ENCODE measurements around the gene CELF4. TPM values are rescaled to one million over a fixed set of nuclear protein-coding genes. Genes with fewer than 3 reads are reported as not detected.

CELF4 gene
- 1 to 10 TPM; 3.3 to 4.7 TPM for total RNA-seq

GRCh38 chr18:37565101-37565976 is at the start of gene CELF4:
CELF4 (minus strand) TSS chr18:37565798.
- intact Hi-C loops (cut with DNase I), result no loop called here
- peaks cover 26% of the 10 kb centered on the region for H3K4me1 ChIP-seq
- TF ChIP-seq POLR2A (IDR thresholded peaks at IDR 0.05) (no peak), CTCF (IDR thresholded peaks at IDR 0.05) (no peak)
- ATAC-seq, result peak; percentile 21
- WGBS, 2 donors, result 2 to 3% methylated on average over 54 to 61 of the region's 62 CpGs
- peak in 2 of 4 donors; percentile 15 to 20 for DNase-seq
- H3K27ac ChIP-seq, result no peak within 1 kb of the TSS
- no peaks in the 10 kb centered on the region for H3K9me3 ChIP-seq
- H3K27me3 ChIP-seq, result peaks cover 0 to 27% of the 10 kb centered on the region in 2 donors
- H3K36me3 ChIP-seq (replicated peaks in 1 of 2; ENCODE audit: insufficient read depth in 1 of 2, low read depth in 2 of 2), result no peaks in the 10 kb centered on the region
- H3K4me3 ChIP-seq, result peak within 1 kb of the TSS in 1 of 2 donors; percentile 65

DNA sequence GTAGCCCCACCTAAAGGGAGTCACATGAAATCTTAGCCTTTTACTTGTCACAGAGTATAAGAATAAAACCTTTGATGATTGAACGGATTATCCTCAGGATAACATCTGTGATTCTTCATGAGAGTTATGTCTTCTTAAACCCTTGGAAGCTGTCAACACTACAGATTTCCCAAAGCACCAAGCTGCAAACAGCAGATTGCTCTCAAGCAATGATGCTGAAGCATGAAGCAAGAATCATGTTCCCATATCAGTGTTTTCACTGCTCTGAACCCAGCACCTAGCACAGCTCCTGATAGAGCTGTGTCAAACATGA is 47.6 kb upstream of the CELF4 start:
- no peak for ATAC-seq
- Histone ChIP-seq H3K9me3 (no peaks in the 10 kb centered on the region), H3K36me3 (replicated peaks in 1 of 2; ENCODE audit: insufficient read depth in 1 of 2, low read depth in 2 of 2) (no peaks in the 10 kb centered on the region), H3K27me3 (no peaks in the 10 kb centered on the region), H3K4me3 (no peak overlapping the region), H3K4me1 (no peaks in the 10 kb centered on the region), H3K27ac (no peak overlapping the region)
- DNase-seq, result no peak
- intact Hi-C loops (cut with DNase I), result no loop called here
- TF ChIP-seq POLR2A (IDR thresholded peaks at IDR 0.05) (no peak), CTCF (IDR thresholded peaks at IDR 0.05) (no peak)
- WGBS, 2 donors, result 29 to 50% methylated on average over 1 of the region's 1 CpG

DNA sequence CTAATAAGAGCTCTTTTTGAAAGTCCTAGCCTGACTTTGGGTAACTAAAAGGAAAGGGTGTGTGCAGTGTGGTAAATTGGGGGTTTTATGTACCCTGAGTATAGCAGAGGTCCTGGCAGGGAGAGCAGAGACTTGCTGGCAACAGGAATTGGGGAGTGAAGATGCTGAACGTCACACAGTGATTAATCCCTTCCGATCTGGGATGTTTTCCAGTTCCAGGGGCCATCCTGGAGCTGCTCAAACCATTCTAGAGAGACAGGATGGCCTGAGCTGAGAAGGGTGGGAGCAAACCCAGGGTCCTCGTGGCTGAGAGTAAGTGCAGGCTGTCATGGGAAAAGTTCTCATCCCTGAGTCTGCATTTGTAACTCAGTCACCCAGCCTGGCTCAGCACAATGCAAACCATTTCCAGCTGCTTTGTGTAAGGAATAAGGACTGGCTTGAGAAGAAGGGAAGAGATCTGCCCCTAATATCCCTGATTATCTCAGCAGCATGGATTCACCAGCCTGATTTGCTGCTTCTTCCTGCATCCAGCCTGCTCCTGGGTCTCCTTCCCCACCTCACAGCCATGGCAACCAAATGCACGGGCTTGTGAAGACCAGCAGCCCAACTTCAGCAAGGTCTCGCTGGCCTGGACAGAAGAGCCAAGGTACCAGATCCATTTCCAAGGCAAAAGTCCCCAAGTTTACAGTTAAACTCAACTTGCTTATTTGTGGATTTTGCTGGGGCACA is 47.1 kb upstream of the CELF4 start:
- Histone ChIP-seq H3K4me1 (no peaks in the 10 kb centered on the region), H3K9me3 (no peaks in the 10 kb centered on the region), H3K27me3 (no peaks in the 10 kb centered on the region), H3K36me3 (replicated peaks in 1 of 2; ENCODE audit: insufficient read depth in 1 of 2, low read depth in 2 of 2) (no peaks in the 10 kb centered on the region), H3K27ac (no peak overlapping the region), H3K4me3 (no peak overlapping the region)
- ATAC-seq (no peak), DNase-seq (no peak)
- 29 to 31% methylated on average over 5 of the region's 5 CpGs for WGBS, 2 donors
- intact Hi-C loops (cut with DNase I), result no loop called here
- TF ChIP-seq POLR2A (IDR thresholded peaks at IDR 0.05) (no peak), CTCF (IDR thresholded peaks at IDR 0.05) (no peak)

DNA sequence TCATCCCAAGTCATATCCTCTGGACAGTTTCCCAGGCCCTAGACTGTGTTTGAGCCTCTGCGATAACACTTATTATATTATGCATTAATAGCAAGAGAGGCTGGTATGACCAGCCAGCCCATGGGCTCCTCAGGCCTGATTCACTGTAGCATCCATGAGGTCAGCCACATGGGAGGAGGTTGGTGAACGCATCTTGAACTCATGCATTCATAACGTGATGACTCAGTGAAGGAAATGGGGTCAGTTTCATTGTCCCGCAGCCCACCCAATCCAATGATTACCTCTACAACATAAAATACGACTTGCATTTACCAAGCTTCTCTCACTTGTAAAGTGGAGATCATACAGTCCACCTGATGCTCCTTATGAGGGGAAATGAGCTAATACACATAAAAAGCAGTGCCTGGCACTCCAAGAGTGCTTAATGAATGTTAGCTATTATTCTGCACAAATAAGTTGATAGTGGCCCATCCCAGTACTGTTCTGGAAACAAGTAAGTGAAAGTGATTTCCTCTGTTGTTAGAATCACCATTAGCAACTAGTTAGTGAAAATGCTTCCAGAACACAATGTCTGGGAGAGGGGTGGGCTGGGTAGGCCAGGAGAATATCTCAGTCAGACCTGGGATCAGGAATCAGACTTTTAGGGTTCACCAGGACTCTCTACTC is 46.1 kb upstream of the CELF4 start:
- Histone ChIP-seq H3K4me1 (no peaks in the 10 kb centered on the region), H3K36me3 (replicated peaks in 1 of 2; ENCODE audit: insufficient read depth in 1 of 2, low read depth in 2 of 2) (no peaks in the 10 kb centered on the region), H3K27me3 (no peaks in the 10 kb centered on the region), H3K27ac (no peak overlapping the region), H3K9me3 (no peaks in the 10 kb centered on the region), H3K4me3 (no peak overlapping the region)
- no peak for ATAC-seq
- intact Hi-C loops (cut with DNase I), result no loop called here
- TF ChIP-seq CTCF (IDR thresholded peaks at IDR 0.05) (no peak), POLR2A (IDR thresholded peaks at IDR 0.05) (no peak)
- DNase-seq, result no peak
- WGBS, 2 donors, result 69 to 80% methylated on average over 5 of the region's 5 CpGs

Measured in body of pancreas (tissue), 4 donors.